ENCODE results near the gene VIL1.

DNA sequence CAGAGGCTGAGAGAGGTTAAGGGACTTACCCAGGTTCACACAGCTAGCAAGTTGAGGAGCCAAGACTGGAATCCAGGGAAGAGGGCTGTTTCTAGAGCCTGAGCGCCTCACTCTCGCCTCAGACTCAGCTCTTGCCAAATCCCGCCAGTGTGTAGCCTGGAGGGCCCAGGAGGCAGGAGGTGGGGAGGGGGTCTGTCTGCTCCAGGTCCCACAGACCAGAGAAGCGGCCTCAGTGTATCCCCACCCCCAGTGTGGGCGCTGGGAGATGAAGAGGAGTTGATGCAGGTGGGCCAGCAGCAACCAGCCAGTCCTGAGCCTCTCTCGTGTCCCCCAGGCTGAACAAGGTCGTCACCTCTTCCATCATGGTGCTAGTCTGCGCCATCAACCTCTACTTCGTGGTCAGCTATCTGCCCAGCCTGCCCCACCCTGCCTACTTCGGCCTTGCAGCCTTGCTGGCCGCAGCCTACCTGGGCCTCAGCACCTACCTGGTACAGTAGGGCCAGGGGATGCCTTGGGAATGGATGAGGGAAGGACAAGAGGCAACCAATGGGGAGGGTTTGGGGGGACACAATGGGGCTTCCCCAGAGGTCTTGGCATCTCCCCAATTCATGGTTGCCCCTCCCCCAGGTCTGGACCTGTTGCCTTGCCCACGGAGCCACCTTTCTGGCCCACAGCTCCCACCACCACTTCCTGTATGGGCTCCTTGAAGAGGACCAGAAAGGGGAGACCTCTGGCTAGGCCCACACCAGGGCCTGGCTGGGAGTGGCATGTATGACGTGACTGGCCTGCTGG is 24.4 kb upstream of the VIL1 start:
- TF ChIP-seq ZFP30 (CRISPR knock-in tag; IDR thresholded peaks at IDR 0.05) (no peak), PATZ1 (CRISPR knock-in tag; IDR thresholded peaks at IDR 0.05; ENCODE audit: borderline replicate concordance) (no peak)
